Stimulated activated memory B cell treated with anti-CD40 and anti-IgM and Interleukin-4, amounts not matched to agents 10 μg/mL and 1 μg/mL and 100 μg/mL, for 72 hours (primary cell): ENCODE data around the gene SLC44A1.

Source experiments
- ATAC-seq: fragments of 150-1000 bp; cut with Tn5 transposase; 2 replicates; pipeline ENCODE4 v1.10.0; 2021
- H3K27ac Mint-ChIP-seq: one replicate; pipeline ENCODE4 v1.8.0; 2022; ENCODE audit warnings: mild to moderate bottlenecking, mixed read lengths
- H3K27me3 Mint-ChIP-seq: one replicate; pipeline ENCODE4 v1.8.0; 2022; ENCODE audit warnings: mixed read lengths
- H3K36me3 Mint-ChIP-seq: one replicate; pipeline ENCODE4 v1.8.0; 2022; ENCODE audit warnings: mixed read lengths
- H3K4me1 Mint-ChIP-seq: one replicate; pipeline ENCODE4 v1.8.0; 2022; ENCODE audit warnings: mixed read lengths
- H3K4me3 Mint-ChIP-seq: one replicate; pipeline ENCODE4 v1.8.0; 2022; ENCODE audit warnings: mild to moderate bottlenecking, moderate library complexity, mixed read lengths
- H3K9me3 Mint-ChIP-seq: one replicate; pipeline ENCODE4 v1.8.0; 2022; ENCODE audit warnings: mixed read lengths

SLC44A1 gene

DNA sequence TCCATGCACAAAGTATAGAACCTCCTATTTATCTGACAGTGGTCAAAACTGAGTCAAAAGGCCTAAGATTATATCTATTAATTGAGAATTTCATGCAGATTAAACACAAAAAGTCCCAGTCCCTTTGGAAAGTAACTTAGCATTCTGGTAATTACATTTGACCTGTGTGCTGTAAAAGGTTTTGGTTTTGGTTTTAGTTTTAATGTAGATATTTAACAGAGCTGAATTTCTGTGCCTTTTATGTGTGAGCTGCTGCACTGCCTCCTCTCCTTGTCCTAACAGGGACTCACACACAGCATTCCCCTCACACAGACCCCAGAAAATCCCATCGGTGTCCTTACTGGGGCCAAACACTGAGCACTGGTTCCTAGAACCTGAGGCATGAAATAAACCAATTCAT is 172.4 kb downstream of the SLC44A1 start:
- no peak overlapping the region for H3K27ac Mint-ChIP-seq
- H3K4me1 Mint-ChIP-seq = no peaks in the 10 kb centered on the region
- no peaks in the 10 kb centered on the region for H3K27me3 Mint-ChIP-seq
- ATAC-seq = no peak
- no peak overlapping the region for H3K4me3 Mint-ChIP-seq
- no peaks in the 10 kb centered on the region for H3K9me3 Mint-ChIP-seq
- no peaks in the 10 kb centered on the region for H3K36me3 Mint-ChIP-seq

DNA sequence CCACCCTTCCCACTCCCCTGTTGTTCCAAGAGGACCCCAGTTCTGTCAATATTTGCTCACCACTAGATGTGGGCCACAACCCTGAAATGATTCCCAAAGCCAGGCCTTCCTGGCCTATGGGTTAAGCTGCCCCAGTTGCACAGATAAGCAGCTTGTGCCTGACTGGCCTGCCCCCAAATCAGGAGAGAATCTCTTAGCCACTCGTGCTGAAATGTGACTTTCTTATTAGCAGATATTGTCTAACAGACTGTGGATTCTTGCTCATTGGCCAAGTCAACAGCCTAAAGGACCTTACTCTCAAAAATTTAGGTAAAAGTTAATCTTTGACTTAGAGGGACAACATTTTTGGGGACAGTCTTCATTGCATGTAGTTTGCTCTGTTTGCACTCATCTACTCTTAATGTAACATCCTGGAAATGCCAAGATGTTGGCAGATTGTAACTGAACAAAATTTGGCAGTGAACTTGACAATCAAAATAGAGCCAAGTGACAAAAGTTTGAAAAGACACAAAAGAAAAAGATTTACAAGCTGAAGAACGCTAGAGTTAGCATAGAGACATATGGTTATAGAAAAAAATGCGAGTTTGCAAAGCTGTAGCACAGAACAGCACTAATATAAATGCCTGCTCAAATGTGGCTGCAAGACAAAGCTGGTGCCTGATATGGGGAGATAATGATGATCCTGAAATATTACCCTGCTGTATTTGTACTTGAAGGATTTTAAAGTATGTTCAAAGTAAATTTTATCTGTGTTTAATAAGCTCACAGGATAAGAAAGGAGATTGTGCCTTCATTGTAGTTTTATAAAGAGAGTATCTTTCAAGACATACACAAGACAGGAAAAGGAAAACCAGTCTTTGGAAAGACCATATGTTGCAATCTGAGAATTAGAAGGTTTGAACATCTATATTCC is 174.4 kb downstream of the SLC44A1 start:
- no peak for ATAC-seq
- H3K4me3 Mint-ChIP-seq = no peak overlapping the region
- no peaks in the 10 kb centered on the region for H3K4me1 Mint-ChIP-seq
- H3K27me3 Mint-ChIP-seq = no peaks in the 10 kb centered on the region
- no peak overlapping the region for H3K27ac Mint-ChIP-seq
- H3K9me3 Mint-ChIP-seq = no peaks in the 10 kb centered on the region
- H3K36me3 Mint-ChIP-seq = no peaks in the 10 kb centered on the region

DNA sequence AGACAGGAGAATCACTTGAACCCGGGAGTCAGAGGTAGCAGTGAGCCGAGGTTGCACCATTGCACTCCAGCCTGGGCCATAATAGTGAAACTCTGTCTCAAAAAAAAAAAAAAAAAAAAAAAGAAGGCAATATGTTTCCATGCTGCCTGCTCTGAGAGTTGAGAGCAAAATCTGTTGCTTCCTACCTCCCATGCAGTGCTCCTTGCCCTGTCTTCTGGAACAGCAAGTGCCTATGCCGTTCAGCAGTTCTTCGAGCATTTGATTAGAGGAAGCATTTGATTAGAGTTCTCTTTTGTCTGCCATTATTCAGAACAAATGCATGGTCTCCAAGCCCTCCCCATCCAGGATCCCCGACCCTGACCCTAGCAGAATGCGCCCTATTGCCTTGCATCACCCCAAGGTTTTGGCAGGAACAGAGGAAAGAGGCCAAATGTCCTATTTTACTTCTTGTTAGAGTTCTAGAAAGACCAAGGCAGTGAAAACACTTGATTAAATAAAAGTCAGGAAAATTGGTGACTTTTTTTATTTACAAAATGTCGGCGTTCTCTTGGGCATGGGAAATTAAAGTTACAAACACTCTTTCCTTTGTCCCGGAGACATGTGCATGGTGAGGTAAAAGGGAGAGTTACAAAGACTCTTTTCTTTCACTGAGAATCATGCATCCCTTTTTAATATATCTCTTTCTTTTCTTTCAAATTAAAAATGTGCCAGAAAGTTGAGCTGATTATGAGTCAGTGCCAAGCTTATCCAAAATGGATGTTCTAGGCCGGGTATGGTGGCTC is 175.6 kb downstream of the SLC44A1 start:
- Mint-ChIP-seq H3K4me3 (no peak overlapping the region), H3K4me1 (no peaks in the 10 kb centered on the region), H3K36me3 (no peaks in the 10 kb centered on the region), H3K9me3 (no peaks in the 10 kb centered on the region), H3K27me3 (no peaks in the 10 kb centered on the region), H3K27ac (no peak overlapping the region)
- no peak for ATAC-seq

DNA sequence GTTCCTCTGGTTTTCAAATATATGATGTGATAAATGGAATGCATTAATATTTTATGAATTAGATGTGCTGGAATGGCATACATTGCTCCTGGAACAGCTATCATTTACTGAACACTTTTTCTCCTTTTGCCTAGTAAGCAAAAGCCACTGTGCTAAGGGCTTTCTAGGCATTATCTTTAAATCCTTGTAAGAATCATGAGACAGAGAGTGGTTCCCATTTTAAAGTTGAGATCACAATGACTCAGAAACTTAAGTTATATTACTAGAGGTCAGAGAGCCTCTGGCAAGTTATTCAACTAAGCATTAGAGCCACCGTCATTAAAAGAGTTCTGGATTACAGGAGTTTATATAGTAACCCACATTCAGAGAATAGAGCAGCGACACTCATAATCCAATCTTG is 176.7 kb downstream of the SLC44A1 start:
- H3K9me3 Mint-ChIP-seq = no peaks in the 10 kb centered on the region
- no peaks in the 10 kb centered on the region for H3K27me3 Mint-ChIP-seq
- no peaks in the 10 kb centered on the region for H3K4me1 Mint-ChIP-seq
- H3K27ac Mint-ChIP-seq = no peak overlapping the region
- ATAC-seq = no peak
- no peaks in the 10 kb centered on the region for H3K36me3 Mint-ChIP-seq
- H3K4me3 Mint-ChIP-seq = no peak overlapping the region

DNA sequence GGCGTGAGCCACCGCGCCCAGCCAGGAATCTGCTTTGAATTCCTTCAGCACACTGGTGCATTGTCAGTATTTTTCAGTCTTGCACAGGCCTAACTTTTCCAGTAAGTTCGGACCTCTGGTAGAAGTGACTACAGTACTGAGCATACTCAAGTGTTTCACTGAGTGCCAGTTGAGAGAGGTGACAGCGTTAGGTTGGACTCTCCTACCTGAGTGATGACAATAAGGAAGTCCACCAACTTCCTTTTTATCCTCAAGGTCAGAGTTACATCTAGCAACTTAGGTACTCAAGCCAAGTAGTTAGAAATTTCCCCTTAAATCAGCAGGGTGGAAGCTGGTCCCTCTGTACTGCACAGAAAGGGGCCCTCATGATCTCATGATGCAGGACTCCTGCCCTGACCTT is 177.4 kb downstream of the SLC44A1 start:
- no peaks in the 10 kb centered on the region for H3K27me3 Mint-ChIP-seq
- no peak for ATAC-seq
- H3K36me3 Mint-ChIP-seq = no peaks in the 10 kb centered on the region
- no peak overlapping the region for H3K27ac Mint-ChIP-seq
- H3K9me3 Mint-ChIP-seq = no peaks in the 10 kb centered on the region
- no peak overlapping the region for H3K4me3 Mint-ChIP-seq
- H3K4me1 Mint-ChIP-seq = no peaks in the 10 kb centered on the region

DNA sequence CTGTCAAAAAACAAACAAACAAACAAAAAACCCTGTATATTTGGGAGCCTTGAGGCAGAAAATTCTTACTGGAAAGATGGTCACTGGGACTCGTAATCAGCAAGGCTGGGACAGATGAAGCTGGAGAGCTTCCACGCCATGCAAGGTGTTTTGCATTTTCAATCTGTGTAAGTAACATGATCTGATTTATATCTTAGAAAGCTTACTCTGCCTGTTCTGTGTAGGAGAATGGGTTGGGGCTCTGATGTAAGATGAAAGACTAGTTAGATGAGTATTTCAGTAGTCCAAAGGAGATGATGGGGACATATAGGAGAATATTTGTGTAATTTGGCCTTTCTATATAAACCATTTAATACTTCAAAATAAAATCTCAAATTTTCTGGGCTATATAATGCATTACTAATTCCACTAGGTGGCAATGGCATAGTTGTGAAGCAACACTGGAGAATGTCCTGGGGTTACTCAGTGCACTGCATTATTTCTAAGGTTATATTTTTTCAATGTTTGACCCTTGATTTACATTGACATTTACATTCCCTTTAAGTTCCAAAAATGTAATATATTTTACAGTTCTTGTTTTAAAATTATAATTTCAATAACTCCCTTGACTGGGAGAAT is 181.5 kb downstream of the SLC44A1 start:
- Mint-ChIP-seq H3K36me3 (no peaks in the 10 kb centered on the region), H3K4me3 (no peak overlapping the region), H3K9me3 (no peaks in the 10 kb centered on the region), H3K27me3 (no peaks in the 10 kb centered on the region), H3K4me1 (no peaks in the 10 kb centered on the region), H3K27ac (no peak overlapping the region)
- ATAC-seq = no peak

DNA sequence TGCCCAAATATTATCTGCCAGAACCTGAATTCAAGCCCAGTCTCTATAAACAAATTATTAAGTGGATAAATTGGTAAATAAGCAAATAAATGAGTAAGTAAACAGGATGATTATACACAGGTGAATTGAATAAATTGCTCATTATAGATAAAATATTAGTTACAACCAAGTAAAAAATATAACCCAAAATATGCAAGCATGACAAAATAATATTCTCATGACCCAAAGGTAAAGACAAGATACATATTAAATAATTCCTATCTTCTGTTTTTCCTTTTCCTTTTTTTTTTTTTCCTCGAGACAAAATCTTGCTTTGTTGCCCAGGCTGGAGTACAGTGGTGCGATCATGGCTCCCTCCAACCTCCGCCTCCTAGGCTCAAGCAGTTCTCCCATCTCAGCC is 182.2 kb downstream of the SLC44A1 start:
- Mint-ChIP-seq H3K27ac (no peak overlapping the region), H3K9me3 (no peaks in the 10 kb centered on the region), H3K4me3 (no peak overlapping the region), H3K36me3 (no peaks in the 10 kb centered on the region), H3K4me1 (no peaks in the 10 kb centered on the region), H3K27me3 (no peaks in the 10 kb centered on the region)
- ATAC-seq = no peak

DNA sequence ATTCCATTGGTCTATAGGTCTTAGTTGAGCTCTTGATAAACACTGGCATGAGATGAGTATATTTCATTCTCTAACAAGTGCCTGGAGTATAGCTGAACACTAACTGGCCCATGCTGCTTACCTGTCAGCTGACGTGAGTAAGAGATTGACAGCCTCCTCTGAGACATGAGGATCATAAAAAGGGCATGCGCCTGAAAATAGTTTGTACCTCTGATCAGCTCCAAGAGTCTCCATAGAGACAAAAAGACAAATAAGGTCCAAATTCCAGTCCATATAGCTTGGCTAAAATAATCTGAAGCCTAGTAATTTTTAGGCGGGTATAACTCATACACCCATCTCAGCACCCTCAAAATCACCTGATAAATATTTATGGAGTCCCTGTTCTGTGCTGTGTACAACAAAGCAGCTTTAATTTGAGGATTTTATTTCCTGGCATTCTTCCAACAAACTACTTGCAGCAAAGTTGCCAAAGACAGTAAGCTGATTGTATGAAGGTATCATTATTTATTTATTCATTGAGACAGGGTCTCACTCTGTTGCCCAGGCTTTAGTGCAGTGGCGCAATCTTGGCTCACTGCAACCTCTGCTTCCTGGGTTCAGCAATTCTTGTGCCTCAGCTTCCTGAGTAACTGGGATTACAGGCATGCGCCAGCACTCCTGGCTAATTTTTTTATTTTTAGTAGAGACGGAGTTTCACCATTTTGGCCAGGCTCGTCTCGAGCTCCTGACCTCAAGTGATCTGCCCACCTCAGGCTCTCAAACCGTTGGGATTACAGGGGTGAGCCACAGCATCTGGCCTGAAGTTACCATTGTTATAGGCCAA is 187.2 kb downstream of the SLC44A1 start:
- Mint-ChIP-seq H3K4me1 (no peaks in the 10 kb centered on the region), H3K9me3 (peaks cover 3% of the 10 kb centered on the region), H3K4me3 (no peak overlapping the region), H3K27ac (no peak overlapping the region), H3K36me3 (no peaks in the 10 kb centered on the region), H3K27me3 (peaks cover 9% of the 10 kb centered on the region)
- ATAC-seq = no peak

DNA sequence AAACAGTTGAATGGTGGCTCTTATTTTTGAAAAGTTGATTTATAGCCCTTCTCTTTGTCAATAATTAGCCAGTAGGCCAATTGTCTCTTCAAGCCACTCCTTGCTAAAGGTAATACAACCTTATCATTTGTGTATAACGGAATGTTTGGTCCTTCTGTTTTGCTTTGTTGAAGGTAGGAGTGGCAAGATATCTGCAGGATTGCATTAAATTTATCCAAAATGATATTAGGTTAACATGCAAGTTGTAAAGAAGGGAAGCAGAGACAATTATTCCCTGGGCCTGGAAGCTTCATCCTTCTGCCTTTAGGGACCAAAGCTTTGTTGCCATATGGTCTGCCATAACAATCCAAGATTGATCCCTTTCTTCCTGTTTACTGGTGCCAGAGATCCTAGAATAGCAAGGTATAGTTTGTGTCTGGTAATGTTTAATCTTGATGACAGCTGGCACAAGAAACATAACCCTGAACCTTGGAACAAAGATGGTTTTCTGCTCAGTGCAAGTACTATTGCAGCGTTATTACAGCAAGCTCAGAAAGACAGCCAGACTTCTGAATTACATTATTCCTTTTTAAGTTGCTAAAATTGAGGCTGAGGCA is 187.9 kb downstream of the SLC44A1 start:
- Mint-ChIP-seq H3K27me3 (peaks cover 9% of the 10 kb centered on the region), H3K36me3 (no peaks in the 10 kb centered on the region), H3K4me1 (no peaks in the 10 kb centered on the region), H3K4me3 (no peak overlapping the region), H3K9me3 (peaks cover 3% of the 10 kb centered on the region), H3K27ac (no peak overlapping the region)
- ATAC-seq = no peak

DNA sequence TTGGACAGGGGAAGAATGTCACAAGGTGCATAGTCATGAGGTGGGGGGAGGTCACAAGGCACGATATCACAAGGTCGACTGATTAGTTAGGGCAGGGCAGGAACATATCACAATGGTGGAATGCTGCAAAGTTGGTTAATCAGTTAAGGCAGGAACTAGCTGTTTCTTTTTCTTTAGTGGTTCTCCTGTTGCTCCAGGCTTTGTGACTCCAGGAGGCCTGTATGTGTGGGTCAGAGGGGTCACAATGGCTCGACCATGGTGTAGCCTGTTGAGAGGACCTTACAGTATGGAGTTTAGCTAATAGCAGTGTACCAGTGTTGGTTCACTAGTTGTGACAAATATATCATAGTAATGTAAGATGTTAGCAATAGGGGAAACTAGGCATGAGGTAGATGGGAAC is 191.0 kb downstream of the SLC44A1 start:
- Mint-ChIP-seq H3K9me3 (peaks cover 3% of the 10 kb centered on the region), H3K27ac (no peak overlapping the region), H3K36me3 (no peaks in the 10 kb centered on the region), H3K27me3 (peaks cover 9% of the 10 kb centered on the region), H3K4me3 (no peak overlapping the region), H3K4me1 (no peaks in the 10 kb centered on the region)
- no peak for ATAC-seq

DNA sequence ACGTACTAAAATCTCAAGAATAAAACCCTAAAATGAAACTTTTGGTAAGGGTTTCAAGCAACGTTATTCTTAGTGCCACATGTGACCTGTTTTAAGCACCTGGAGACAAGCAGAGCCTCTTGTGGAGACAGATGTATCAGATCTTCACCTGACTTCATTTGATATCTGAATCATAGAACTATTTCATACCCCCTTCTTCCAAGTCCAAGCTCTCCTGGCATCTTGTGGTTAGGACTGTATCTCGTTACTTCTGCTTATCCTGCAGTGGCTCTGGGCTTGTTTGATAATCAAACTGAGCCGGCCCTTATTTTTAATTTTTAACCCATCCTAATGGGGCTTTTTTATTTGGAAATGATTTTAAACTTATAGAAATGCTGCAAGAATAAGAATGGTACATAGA is 192.3 kb downstream of the SLC44A1 start:
- ATAC-seq = no peak
- no peaks in the 10 kb centered on the region for H3K4me1 Mint-ChIP-seq
- no peak overlapping the region for H3K27ac Mint-ChIP-seq
- H3K36me3 Mint-ChIP-seq = no peaks in the 10 kb centered on the region
- no peak overlapping the region for H3K4me3 Mint-ChIP-seq
- peaks cover 3% of the 10 kb centered on the region for H3K9me3 Mint-ChIP-seq
- H3K27me3 Mint-ChIP-seq = peaks cover 9% of the 10 kb centered on the region

DNA sequence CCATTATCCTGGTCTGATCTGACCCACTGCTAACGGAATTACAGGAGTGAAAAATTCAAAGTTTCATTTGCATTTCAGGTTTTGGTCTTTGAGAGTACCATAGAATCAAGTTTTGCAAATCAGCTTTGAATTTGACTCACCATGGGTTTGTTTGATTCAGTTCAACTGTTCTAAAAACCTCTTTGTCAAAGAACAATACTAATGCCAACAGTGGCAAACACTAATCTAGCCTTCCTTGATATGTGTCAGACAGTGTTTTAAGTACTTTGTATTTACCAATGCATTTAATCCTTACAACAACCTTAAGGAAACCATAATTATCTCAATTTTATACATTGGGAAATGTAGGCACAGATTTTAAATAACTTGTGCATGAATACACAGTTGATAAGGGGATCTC is 193.3 kb downstream of the SLC44A1 start:
- no peak overlapping the region for H3K27ac Mint-ChIP-seq
- peaks cover 9% of the 10 kb centered on the region for H3K27me3 Mint-ChIP-seq

DNA sequence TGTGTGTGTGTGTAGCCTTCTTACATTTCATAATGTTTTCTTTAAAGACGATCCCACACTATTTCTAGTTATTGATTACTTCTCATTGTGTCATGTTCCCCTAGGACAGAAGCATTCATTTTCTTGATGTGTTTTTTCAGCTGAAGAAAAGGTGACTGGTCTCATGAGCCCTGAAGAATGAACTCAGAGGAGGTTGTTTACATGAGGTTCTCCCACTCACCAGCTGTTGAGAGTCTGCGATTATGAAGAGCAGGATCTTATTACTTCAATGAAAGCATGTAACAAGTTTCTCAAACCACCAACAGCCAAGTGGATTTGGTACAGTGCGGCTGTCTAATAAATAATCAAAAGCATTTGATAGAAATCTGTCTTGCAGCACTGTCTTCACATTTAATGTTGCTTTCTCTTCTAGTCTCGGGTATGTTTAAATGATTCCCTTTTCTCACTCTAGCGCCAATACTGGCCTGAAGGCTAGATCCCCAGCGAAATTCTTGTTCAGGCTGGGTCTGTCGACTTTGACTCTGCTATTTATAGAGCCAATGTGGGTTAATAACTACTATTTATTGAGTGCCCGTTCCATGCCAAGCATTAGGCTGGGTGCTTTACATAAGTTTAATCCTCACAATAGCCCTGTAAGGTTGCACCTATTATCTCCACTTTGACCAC is 193.8 kb downstream of the SLC44A1 start:
- Mint-ChIP-seq H3K9me3 (peaks cover 3% of the 10 kb centered on the region), H3K4me3 (no peak overlapping the region), H3K36me3 (no peaks in the 10 kb centered on the region), H3K27ac (no peak overlapping the region), H3K27me3 (peaks cover 9% of the 10 kb centered on the region), H3K4me1 (no peaks in the 10 kb centered on the region)
- no peak for ATAC-seq

More for the DNA sequence above, 193.3 kb downstream of the SLC44A1 start:
- no peak overlapping the region for H3K4me3 Mint-ChIP-seq
- peaks cover 3% of the 10 kb centered on the region for H3K9me3 Mint-ChIP-seq
- no peak for ATAC-seq
- H3K4me1 Mint-ChIP-seq = no peaks in the 10 kb centered on the region
- no peaks in the 10 kb centered on the region for H3K36me3 Mint-ChIP-seq

DNA sequence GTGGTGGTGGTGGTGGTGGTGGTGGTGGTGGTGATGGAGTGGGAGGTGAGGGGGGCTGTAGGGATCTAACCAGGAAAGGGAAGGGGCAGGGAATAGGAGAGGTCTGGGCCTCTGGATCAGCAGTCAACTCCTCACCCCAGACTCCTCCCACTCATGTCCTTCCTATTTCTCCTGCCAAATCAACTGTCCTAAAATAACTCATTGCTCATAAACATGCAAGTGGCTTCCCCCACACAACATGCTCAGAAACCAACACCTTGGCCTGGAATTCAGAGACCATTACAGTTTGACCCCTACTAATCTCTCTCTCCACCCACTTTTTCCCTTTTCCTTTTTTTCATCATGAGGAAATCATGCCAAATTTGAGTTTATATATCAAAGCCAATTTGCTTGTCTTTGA is 195.0 kb downstream of the SLC44A1 start:
- H3K27me3 Mint-ChIP-seq = peaks cover under 1% of the 10 kb centered on the region

More for the DNA sequence above, 195.0 kb downstream of the SLC44A1 start:
- Mint-ChIP-seq H3K4me1 (no peaks in the 10 kb centered on the region), H3K36me3 (no peaks in the 10 kb centered on the region), H3K9me3 (peaks cover 3% of the 10 kb centered on the region), H3K4me3 (no peak overlapping the region), H3K27ac (no peak overlapping the region)
- no peak for ATAC-seq
